NOMO-1 treated with DMSO at 0.1 percent for 48 hours (cell line): ENCODE results near the gene OST4.

Experiments
- DNase-seq: peaks from one replicate; lab custom pipeline; 2025; ENCODE audit not compliant: unreplicated experiment; lab: John Stamatoyannopoulos, UW

Gene OST4

DNA sequence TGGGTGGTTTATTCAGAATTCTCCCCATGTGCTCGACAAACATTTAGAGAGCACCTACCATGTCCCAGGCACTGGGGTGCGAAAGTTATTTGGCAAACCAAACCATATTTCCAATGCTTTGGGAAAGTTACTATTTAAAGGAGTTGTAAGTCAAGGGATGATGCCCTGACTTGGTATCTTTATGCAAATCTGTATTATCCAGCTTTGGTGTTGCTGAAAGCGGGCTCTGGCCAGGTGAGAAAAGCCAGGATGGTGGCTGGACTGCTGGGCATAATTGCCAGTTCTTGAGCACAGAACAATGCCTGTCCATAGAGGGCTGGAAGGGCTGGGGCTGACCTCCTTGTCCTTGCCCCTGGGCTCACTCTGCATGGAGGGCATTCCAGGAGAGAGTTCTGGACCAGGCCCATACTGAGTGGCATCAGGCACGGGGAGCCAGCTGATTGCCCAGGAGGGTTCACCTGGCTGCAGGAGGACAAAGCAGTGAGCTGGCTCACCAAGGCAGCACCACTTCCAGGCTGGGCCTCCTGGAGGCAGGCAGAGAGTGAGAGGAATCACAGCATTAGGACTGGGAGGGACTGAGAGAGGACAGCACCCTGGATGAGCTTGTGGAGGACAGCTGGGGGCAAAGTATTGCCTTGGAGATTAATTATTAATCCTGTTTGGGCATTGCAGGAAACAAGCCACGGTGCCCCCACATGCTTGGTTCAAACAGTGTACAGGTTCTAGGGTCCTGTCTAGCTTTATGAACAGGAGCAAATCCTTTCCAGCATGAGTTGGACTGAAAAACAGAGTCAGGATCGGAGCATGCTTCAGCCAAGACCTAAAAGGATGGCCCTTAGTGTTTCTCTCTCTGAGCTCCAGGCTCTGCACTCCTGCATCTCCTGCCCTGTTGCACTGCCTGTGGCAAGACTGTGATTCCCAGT, 22.2 kb upstream of the OST4 start:
- DNase-seq: no peak

DNA sequence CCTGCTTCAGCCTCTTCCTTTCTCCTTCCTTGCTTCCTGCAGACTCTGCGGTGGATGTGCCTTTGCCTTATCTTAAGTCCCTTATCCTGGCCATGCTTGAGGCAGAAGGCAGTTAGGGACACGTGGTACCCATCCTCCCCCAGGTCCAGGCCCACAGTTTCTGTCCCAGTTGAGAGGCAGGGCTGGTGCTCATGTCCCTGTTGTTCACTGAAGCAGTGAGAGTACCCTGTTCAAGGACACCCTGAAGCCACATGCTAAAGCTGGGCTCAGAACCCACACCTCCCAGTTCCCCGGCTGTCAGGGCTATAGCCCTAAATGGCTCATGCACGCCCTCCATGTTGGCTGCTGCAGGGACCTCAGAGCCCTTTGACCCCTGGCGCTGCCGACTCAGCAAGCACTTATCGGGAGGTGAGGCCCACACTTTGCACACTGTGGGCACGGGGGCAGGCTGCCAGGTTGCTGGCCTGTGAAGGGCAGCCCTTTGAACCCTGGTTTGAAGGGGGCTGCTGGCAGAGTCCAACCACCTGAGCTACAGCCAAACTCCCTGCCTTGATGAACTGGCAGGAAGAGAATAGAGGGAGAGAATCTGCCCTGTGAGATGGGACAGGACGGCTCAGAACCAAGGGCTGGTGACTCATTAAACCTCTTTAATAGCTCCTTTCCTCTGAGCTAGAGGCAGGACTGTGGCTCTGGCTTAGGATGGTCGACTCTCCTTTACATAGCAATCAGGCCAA, 21.4 kb upstream of the OST4 start:
- DNase-seq: no peak

DNA sequence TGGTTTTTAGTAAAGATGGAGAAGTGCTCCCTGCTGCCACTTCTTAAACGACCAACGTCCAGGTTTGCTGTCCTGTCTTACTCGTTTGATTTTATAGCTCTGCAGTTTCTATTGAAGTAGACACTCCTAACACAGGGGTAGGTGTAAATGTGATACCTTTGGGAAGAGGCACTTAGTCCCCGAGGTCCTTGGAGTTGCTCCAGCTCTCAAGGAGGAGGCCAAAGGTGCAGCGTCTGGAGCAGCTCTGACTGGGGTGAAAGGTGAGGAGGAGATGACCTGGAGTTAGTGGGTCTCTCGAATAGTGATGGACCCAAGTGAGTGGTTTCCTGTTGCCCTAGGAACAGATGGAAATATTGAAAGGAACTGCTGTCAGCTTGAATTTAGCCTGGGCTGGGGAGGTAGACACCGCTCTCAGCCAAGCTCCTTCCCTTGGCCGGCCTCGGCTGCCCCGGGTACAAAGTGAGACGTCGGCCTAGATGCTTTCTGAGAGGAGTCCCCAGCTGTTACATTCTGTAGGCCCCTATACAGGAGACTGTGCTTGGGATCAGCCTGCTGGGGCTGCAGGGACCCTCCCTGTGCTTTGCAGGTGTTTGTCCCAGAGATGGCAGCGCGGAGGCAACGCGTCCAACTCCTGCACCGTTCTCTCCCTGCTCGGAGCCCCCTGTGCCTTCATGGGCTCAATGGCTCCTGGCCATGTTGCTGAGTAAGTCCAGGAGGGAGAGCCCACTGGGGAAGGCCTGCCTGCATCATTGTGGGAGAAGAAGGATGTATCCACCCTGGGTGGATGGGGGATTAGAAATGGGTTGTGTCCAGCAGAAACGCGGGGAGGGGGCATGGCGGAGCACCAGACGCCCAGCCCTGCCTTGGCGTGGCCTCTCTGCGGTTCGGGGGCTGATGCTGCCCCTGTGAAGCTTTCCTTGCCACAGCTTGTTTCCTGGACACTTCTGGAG, 20.6 kb upstream of the OST4 start:
- DNase-seq: no peak

DNA sequence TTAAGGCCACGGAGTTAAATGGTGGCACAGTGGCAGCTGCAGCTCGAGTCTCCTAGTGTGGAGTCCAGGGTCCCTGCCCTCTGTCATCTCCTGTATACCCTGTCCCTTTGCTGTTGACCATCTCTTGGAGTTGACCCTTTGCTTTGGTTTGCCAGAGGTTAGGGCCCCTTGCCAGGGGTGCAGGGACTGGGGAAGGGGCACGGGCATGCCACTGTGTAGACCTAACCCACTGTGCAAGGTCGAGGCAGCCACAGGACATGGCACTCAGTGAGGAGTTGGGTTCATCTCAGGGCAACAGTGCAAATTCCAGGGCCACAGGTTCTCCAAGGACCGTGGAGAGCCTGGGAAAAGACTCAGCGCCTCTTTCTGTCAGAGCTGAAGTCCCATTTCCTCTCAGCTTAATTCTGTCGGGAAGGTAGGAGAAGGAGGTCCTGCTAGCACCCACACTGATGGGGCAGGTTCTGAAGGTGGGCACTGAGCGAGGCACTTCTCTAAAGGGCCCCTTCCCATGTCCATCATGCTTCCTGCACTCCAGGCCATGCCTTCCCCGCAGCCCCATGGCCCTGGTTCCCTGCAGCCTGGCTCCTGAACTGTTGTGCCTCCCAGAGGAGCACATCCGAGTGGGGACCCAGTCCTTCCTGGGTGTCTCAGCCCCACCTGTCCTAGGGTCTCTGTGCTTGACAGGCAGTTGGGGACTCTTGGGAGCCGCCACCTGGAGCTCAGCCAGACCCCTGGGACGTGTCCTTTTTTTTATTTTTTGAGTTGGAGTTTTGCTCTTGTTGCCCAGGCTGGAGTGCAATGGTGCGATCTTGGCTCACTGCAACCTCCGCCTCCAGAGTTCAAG, 17.9 kb upstream of the OST4 start:
- no peak for DNase-seq

DNA sequence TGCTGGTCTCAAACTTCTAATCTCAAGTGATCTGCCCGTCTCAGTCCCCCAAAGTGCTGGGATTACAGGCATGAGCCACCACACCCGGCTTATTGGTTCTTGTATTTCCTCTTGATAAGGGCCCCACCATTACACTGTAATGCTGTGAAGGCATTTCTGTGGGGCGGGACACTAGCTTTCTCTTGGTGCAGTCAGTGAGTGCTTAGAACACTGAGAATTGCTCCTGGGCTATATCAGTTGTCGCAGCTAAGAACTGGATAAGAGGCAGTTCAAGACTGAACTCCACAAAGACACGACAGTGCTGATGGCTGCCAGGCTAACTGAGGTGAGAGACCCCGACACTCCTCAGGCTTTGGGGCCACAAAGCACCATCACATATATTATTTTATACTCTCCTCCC, 17.2 kb upstream of the OST4 start:
- DNase-seq: no peak

DNA sequence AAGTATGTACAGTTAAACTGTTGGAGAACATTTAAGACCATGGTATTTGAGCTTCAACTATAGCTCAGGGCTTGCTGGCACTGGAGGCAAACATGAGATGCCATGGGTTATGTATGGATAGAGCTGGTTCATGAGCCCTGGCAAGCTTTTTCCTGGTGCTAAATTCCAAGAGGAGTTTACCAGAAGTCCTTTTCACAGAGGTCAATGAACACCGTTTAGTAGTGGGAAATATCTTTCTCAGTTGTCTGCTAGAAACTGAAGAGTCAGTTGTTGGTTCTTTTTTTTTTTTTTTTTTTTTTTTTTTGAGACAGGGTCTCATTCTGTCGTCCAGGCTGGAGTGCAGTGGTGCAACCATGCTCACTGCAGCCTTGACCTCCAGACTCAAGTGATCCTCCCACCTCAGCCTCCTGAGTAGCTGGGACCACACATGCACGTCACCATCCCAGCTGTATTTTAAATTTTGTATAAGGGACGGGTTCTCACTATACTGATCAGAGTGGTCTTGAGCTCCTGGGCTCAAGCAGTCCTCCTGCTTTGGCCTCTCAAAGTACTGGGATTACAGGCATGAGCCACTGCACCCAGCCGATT, 16.5 kb upstream of the OST4 start:
- no peak for DNase-seq

DNA sequence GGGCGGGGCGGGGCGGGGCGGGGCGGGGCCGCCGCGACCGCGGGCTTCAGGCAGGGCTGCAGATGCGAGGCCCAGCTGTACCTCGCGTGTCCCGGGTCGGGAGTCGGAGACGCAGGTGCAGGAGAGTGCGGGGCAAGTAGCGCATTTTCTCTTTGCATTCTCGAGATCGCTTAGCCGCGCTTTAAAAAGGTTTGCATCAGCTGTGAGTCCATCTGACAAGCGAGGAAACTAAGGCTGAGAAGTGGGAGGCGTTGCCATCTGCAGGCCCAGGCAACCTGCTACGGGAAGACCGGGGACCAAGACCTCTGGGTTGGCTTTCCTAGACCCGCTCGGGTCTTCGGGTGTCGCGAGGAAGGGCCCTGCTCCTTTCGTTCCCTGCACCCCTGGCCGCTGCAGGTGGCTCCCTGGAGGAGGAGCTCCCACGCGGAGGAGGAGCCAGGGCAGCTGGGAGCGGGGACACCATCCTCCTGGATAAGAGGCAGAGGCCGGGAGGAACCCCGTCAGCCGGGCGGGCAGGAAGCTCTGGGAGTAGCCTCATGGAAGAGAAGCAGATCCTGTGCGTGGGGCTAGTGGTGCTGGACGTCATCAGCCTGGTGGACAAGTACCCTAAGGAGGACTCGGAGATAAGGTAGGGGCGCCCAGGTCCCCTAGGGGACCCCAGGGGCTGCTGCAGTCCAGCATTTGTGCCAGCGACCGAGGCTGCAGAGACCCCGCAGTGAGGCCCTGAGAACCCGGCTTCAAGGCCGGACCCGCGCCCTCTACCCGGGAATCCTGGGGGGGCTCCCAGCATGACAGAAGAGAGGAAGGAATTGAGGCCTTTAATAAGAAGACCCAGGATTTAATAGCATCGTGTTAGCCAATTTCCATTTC, 15.5 kb upstream of the OST4 start, which contains the start of gene KHK:
KHK (plus strand) TSS at position 49 of the 870 bp plus-strand sequence; CDS start at position 537, 488 bp downstream.
- DNase-seq: no peak

DNA sequence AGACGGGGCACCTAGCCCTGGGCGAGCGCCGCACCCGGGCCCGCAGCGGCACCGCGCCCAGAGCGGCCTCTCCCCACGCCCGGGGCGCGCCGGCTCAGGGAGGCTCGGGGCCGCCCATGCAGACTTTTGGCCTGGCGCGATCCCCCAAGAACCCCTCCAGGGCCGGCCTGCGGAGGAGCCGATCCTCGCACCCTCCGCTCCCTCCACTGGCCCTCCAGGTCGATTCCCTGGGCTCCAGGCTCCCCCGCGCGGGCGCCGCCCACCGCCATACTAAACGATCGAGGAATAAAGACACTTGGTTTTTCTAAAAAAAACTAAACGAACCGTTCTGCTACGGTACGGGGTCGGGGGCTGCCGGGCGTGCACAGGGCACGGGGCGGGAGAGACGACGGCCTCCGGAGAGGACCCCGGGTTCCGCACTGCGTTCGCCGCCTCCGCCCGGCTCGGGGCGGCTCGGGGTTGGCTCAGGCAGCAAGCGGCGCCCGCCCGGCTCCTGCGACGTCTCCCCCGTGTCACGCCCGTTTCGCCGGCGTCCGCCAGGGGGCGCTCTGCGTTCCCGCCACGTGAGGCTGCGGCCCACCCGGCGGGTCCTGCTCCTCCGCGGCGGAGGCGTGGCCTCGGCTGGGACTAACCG, 14.8 kb upstream of the OST4 start:
- DNase-seq: peak; percentile 88

DNA sequence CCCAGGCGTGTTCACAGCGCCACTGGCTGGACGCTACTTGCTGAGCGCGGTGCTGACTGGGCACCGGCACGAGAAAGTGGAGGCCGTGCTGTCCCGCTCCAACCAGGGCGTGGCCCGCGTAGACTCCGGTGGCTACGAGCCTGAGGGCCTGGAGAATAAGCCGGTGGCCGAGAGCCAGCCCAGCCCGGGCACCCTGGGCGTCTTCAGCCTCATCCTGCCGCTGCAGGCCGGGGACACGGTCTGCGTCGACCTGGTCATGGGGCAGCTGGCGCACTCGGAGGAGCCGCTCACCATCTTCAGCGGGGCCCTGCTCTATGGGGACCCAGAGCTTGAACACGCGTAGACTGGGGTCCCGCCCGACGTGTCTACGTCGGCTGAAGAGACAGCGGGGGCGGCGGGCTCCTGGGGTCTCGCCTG, 14.2 kb upstream of the OST4 start:
- peak; percentile 15 for DNase-seq

DNA sequence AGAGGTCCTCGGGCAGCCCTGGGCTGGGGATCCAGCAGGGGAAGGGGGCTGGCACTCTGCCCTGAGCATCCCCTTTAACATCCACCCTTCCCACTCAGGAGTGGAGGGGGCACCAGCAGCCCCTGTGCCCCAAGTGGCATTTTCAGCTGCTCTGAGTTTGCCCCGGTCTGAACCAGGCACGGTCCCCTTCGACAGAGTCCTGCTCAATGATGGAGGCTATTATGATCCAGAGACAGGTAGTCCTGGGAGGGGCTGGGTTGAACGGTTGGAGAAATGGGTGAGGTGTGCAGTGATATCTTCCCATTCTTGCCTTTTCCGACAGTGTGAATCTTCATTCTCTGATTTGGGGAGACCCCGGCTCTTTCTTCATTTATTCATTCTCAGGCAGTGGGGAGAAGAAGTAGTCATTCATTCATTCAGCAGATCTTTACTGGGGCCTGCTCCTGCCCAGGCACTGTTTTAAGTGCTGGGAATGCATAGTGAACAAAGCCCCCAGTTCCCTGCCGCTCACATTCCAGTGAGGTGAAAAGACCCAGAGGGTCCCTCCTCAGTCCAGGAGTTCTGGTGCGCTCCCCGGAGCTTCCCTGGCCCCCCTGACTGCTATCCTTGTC, 13.7 kb upstream of the OST4 start:
- no peak for DNase-seq

DNA sequence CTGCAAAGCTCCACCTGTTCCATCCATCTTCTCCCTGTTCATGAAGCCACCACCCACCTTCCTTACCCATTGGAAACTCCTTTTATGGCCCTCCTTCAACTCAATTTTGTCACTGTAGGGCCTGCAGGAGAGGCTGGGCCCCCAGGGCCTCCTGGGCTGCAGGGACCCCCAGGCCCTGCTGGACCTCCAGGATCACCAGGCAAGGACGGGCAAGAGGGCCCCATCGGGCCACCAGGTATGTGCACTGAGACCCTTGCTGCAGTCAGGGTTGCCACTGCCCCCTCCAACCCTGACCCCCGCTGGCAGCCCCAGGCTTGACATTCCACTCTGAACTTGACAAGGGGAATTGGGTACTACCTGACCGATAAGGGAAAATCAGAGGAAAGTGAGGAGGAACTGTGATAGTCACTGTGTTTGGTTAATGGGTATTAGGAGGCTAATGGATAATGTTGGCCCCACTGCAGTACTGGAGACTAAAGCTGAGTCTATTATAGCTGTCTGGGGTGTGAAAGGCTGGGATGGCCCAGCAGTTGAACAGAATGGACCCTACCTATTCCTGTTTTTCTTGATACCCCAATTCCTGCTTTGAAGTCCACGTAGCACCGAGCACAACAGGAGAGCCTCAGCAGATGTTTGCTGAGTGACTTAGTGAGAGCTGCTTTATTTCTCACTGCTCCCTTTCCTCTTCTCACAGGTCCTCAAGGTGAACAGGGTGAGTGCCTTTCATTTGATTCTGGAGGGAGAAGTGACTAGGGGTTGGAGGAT, 13.0 kb upstream of the OST4 start:
- DNase-seq: no peak

DNA sequence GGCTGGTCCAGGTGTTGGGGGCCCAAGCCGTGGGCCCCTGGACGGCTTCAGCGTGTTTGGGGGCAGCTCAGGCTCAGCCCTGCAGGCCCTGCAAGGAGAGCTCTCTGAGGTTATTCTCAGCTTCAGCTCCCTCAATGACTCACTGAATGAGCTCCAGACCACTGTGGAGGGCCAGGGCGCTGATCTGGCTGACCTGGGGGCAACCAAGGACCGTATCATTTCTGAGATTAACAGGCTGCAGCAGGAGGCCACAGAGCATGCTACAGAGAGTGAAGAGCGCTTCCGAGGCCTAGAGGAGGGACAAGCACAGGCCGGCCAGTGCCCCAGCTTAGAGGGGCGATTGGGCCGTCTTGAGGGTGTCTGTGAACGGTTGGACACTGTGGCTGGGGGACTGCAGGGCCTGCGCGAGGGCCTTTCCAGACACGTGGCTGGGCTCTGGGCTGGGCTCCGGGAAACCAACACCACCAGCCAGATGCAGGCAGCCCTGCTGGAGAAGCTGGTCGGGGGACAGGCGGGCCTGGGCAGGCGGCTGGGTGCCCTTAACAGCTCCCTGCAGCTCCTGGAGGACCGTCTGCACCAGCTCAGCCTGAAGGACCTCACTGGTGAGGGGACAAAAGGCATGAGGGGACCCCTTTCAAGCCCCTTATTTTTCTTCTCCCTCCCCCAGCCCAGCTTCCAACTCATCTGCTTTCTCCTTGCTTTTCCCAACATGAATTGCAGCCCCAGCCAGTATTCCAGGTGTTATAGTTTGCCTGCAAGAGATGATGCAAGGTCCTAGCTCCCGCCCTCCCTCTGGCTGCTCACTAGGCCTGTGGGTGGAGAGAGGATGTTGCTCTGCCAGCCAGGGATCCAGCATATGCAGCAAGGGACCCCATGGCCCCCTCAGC, 12.2 kb upstream of the OST4 start:
- DNase-seq: no peak

DNA sequence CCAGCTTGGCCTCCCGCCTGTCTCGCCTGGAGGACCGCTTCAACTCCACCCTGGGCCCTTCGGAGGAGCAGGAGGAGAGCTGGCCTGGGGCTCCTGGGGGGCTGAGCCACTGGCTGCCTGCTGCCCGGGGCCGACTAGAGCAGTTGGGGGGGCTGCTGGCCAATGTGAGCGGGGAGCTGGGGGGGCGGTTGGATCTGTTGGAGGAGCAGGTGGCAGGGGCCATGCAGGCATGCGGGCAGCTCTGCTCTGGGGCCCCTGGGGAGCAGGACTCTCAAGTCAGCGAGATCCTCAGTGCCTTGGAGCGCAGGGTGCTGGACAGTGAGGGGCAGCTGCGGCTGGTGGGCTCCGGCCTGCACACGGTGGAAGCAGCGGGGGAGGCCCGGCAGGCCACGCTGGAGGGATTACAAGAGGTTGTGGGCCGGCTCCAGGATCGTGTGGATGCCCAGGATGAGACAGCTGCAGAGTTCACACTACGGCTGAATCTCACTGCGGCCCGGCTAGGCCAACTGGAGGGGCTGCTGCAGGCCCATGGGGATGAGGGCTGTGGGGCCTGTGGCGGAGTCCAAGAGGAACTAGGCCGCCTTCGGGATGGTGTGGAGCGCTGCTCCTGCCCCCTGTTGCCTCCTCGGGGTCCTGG, 11.4 kb upstream of the OST4 start:
- DNase-seq: no peak

DNA sequence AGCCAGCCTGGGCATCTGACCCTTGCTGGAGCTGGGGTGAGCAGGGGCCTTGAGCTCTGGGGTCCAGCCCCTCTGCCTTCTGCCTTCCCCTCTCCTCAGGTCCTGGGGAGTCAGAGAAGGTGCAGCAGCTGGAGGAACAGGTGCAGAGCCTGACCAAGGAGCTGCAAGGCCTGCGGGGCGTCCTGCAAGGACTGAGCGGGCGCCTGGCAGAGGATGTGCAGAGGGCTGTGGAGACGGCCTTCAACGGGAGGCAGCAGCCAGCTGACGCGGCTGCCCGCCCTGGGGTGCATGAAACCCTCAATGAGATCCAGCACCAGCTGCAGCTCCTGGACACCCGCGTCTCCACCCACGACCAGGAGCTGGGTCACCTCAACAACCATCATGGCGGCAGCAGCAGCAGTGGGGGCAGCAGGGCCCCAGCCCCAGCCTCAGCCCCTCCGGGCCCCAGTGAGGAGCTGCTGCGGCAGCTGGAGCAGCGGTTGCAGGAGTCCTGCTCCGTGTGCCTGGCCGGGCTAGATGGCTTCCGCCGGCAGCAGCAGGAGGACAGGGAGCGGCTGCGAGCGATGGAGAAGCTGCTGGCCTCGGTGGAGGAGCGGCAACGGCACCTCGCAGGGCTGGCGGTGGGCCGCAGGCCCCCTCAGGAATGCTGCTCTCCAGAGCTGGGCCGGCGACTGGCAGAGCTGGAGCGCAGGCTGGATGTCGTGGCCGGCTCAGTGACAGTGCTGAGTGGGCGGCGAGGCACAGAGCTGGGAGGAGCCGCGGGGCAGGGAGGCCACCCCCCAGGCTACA, 10.7 kb upstream of the OST4 start:
- peak; percentile 39 for DNase-seq

DNA sequence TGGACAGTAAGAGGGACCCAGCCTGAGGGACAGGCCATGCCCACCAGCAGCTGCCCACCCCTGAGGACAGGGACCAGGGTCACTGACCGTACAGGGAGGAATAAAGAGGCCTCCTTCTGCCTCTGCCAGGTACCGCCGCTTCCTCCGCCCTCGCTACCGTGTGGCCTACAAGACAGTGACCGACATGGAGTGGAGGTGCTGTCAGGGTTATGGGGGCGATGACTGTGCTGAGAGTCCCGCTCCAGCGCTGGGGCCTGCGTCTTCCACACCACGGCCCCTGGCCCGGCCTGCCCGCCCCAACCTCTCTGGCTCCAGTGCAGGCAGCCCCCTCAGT, 9.1 kb upstream of the OST4 start:
- DNase-seq: no peak
